ENCODE measurements around the gene LDLRAD4. TPM values are rescaled to one million over a fixed set of nuclear protein-coding genes. Genes with fewer than 3 reads are reported as not detected.

Gene LDLRAD4
- total and polyA plus RNA-seq, 2 experiments from 2014 or later: 0.73 to 1.9 TPM

DNA sequence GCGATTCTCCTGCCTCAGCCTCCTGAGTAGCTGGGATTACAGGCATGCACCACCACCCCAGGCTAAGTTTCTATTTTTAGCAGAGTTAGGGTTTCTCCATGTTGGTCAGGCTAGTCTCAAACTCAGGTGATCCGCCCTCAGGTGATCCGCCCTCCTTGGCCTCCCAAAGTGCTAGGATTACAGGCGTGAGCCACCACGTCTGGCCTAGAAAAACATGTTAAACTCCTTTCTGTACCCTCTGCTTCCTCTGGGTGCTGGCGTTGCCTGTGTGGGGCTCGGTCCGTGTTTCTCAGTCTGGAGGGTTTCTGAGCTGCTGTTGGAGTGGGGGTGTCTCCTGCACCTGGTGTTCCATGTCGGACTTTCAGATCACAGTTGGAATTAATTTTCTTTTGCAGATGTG lies 17.9 kb downstream of the LDLRAD4 start:
- Histone ChIP-seq H3K79me2 (replicated peaks; ENCODE audit: insufficient read depth) (no peaks in the 10 kb centered on the region), H3K4me3 (no peak overlapping the region), H3F3A (replicated peaks; ENCODE audit: low read depth) (no peaks in the 10 kb centered on the region), H3K27me3 (ENCODE audit: insufficient read depth) (no peaks in the 10 kb centered on the region), H4K20me1 (replicated peaks; ENCODE audit: insufficient read depth) (no peaks in the 10 kb centered on the region), H3K4me1 (ENCODE audit: insufficient read depth) (no peaks in the 10 kb centered on the region), H3K9me2 (ENCODE audit: insufficient read depth) (no peaks in the 10 kb centered on the region), H3K27ac (ENCODE audit: low read depth) (no peak overlapping the region), H3K36me3 (ENCODE audit: insufficient read depth) (no peaks in the 10 kb centered on the region), H3K4me2 (no peak overlapping the region), H2AFZ (no peak overlapping the region)
- Mint-ChIP-seq H3K4me1 (peaks cover 7% of the 10 kb centered on the region), H3K27ac (no peak overlapping the region), H3K36me3 (ENCODE audit: low read depth) (no peaks in the 10 kb centered on the region), H3K9me3 (no peaks in the 10 kb centered on the region), H3K4me3 (no peak overlapping the region), H3K27me3 (ENCODE audit: insufficient read depth, low read depth, poor library complexity) (peaks cover 15% of the 10 kb centered on the region)
- TF ChIP-seq, protein P1, sequence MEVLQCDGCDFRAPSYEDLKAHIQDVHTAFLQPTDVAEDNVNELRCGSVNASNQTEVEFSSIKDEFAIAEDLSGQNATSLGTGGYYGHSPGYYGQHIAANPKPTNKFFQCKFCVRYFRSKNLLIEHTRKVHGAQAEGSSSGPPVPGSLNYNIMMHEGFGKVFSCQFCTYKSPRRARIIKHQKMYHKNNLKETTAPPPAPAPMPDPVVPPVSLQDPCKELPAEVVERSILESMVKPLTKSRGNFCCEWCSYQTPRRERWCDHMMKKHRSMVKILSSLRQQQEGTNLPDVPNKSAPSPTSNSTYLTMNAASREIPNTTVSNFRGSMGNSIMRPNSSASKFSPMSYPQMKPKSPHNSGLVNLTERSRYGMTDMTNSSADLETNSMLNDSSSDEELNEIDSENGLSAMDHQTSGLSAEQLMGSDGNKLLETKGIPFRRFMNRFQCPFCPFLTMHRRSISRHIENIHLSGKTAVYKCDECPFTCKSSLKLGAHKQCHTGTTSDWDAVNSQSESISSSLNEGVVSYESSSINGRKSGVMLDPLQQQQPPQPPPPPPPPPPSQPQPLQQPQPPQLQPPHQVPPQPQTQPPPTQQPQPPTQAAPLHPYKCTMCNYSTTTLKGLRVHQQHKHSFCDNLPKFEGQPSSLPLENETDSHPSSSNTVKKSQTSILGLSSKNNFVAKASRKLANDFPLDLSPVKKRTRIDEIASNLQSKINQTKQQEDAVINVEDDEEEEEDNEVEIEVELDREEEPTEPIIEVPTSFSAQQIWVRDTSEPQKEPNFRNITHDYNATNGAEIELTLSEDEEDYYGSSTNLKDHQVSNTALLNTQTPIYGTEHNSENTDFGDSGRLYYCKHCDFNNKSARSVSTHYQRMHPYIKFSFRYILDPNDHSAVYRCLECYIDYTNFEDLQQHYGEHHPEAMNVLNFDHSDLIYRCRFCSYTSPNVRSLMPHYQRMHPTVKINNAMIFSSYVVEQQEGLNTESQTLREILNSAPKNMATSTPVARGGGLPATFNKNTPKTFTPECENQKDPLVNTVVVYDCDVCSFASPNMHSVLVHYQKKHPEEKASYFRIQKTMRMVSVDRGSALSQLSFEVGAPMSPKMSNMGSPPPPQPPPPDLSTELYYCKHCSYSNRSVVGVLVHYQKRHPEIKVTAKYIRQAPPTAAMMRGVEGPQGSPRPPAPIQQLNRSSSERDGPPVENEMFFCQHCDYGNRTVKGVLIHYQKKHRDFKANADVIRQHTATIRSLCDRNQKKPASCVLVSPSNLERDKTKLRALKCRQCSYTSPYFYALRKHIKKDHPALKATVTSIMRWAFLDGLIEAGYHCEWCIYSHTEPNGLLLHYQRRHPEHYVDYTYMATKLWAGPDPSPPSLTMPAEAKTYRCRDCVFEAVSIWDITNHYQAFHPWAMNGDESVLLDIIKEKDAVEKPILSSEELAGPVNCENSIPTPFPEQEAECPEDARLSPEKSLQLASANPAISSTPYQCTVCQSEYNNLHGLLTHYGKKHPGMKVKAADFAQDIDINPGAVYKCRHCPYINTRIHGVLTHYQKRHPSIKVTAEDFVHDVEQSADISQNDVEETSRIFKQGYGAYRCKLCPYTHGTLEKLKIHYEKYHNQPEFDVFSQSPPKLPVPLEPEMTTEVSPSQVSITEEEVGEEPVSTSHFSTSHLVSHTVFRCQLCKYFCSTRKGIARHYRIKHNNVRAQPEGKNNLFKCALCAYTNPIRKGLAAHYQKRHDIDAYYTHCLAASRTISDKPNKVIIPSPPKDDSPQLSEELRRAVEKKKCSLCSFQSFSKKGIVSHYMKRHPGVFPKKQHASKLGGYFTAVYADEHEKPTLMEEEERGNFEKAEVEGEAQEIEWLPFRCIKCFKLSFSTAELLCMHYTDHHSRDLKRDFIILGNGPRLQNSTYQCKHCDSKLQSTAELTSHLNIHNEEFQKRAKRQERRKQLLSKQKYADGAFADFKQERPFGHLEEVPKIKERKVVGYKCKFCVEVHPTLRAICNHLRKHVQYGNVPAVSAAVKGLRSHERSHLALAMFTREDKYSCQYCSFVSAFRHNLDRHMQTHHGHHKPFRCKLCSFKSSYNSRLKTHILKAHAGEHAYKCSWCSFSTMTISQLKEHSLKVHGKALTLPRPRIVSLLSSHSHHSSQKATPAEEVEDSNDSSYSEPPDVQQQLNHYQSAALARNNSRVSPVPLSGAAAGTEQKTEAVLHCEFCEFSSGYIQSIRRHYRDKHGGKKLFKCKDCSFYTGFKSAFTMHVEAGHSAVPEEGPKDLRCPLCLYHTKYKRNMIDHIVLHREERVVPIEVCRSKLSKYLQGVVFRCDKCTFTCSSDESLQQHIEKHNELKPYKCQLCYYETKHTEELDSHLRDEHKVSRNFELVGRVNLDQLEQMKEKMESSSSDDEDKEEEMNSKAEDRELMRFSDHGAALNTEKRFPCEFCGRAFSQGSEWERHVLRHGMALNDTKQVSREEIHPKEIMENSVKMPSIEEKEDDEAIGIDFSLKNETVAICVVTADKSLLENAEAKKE (CRISPR knock-in tag; IDR thresholded peaks at IDR 0.05): no peak
- TF ChIP-seq EZH2phosphoT487 (IDR thresholded peaks at IDR 0.05; ENCODE audit: unreplicated experiment) (no peak), NANOG (IDR thresholded peaks at IDR 0.05; ENCODE audit: borderline replicate concordance) (no peak), ZNF114 (CRISPR knock-in tag; IDR thresholded peaks at IDR 0.05) (no peak), POLR2AphosphoS5 (IDR thresholded peaks at IDR 0.05; ENCODE audit: low read depth) (no peak)
- TF ChIP-seq, protein P2, sequence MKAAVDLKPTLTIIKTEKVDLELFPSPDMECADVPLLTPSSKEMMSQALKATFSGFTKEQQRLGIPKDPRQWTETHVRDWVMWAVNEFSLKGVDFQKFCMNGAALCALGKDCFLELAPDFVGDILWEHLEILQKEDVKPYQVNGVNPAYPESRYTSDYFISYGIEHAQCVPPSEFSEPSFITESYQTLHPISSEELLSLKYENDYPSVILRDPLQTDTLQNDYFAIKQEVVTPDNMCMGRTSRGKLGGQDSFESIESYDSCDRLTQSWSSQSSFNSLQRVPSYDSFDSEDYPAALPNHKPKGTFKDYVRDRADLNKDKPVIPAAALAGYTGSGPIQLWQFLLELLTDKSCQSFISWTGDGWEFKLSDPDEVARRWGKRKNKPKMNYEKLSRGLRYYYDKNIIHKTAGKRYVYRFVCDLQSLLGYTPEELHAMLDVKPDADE (IDR thresholded peaks at IDR 0.05): no peak
- TF ChIP-seq, protein P3, sequence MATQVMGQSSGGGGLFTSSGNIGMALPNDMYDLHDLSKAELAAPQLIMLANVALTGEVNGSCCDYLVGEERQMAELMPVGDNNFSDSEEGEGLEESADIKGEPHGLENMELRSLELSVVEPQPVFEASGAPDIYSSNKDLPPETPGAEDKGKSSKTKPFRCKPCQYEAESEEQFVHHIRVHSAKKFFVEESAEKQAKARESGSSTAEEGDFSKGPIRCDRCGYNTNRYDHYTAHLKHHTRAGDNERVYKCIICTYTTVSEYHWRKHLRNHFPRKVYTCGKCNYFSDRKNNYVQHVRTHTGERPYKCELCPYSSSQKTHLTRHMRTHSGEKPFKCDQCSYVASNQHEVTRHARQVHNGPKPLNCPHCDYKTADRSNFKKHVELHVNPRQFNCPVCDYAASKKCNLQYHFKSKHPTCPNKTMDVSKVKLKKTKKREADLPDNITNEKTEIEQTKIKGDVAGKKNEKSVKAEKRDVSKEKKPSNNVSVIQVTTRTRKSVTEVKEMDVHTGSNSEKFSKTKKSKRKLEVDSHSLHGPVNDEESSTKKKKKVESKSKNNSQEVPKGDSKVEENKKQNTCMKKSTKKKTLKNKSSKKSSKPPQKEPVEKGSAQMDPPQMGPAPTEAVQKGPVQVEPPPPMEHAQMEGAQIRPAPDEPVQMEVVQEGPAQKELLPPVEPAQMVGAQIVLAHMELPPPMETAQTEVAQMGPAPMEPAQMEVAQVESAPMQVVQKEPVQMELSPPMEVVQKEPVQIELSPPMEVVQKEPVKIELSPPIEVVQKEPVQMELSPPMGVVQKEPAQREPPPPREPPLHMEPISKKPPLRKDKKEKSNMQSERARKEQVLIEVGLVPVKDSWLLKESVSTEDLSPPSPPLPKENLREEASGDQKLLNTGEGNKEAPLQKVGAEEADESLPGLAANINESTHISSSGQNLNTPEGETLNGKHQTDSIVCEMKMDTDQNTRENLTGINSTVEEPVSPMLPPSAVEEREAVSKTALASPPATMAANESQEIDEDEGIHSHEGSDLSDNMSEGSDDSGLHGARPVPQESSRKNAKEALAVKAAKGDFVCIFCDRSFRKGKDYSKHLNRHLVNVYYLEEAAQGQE (IDR thresholded peaks at IDR 0.05; ENCODE audit: unreplicated experiment): no peak
- no peak for DNase-seq (ENCODE audit: low spot score)
- ATAC-seq: no peak

Data from GM23338 (cell line).